Panc1 (cell line): Measurements from ENCODE around the gene DMRT2. TPM values are rescaled to one million over a fixed set of nuclear protein-coding genes. Genes with fewer than 3 reads are reported as not detected.

Experiments
- ATAC-seq: fragments of 200-7000 bp; cut with Tn5 transposase; 2 replicates; pipeline ENCODE4 v1.9.1; 2020; ENCODE audit warnings: mild to moderate bottlenecking, moderate library complexity
- BruUV-seq: library from RNA; stranded (reverse); fragments of 400-500 nt; replicated peaks from 2 replicates; lab custom pipeline; 2021; lab: Mats Ljungman, UMichigan
- CTCF ChIA-PET: fragments of 300-600 bp; sonication (Branson Sonifier 250); formaldehyde crosslinking; loops from one replicate; lab custom pipeline; 2022; ENCODE audit warnings: antibody characterized with exemption; lab: Charles Lee
- POLR2A ChIA-PET: fragments of 300-600 bp; sonication (Branson Sonifier 250); formaldehyde crosslinking; loops from one replicate; lab custom pipeline; 2022; ENCODE audit warnings: antibody characterized with exemption; lab: Charles Lee
- DNase-seq: peaks from one replicate; pipeline ENCODE4 v3.0.0-alpha.2; 2010; ENCODE audit warnings: low read depth, low spot score
- H3K27ac ChIP-seq: 2 replicates; pipeline ENCODE4 v1.5.1; 2011; ENCODE audit warnings: mild to moderate bottlenecking, low read length, inconsistent platforms
- H3K27me3 ChIP-seq: fragments of 200-500 bp; sonication (Bioruptor generic); 2 replicates; pipeline ENCODE4 v1.6.0; 2014; ENCODE audit warnings: low read length, inconsistent platforms; ENCODE audit not compliant: control insufficient read depth, insufficient read depth
- H3K36me3 ChIP-seq: fragments of 200-500 bp; sonication (Bioruptor generic); 2 replicates; pipeline ENCODE4 v1.5.1; 2014; ENCODE audit warnings: inconsistent platforms, mild to moderate bottlenecking, low read length, moderate library complexity; ENCODE audit not compliant: control insufficient read depth, insufficient read depth
- H3K4me1 ChIP-seq: 2 replicates; pipeline ENCODE4 v1.5.1; 2011; ENCODE audit warnings: inconsistent platforms, mild to moderate bottlenecking, low read length, moderate library complexity; ENCODE audit not compliant: control insufficient read depth, insufficient read depth
- H3K4me3 ChIP-seq, 2 experiments: 2 replicates each; pipeline ENCODE4 v1.5.1; 2011 to 2012; ENCODE audit warnings: low read depth in 2 of 2, low read length in 2 of 2, mild to moderate bottlenecking in 2 of 2, inconsistent platforms in 1 of 2, moderate library complexity in 1 of 2
- H3K9me3 ChIP-seq: fragments of 200-500 bp; sonication (Bioruptor generic); 2 replicates; pipeline ENCODE4 v1.5.1; 2014; ENCODE audit warnings: low read depth, mild to moderate bottlenecking, inconsistent platforms, low read length, moderate library complexity; ENCODE audit not compliant: control insufficient read depth, insufficient read depth
- CTCF ChIP-seq: fragments of 450-650 bp; IDR thresholded peaks from 2 replicates; pipeline ENCODE4 v1.5.1; 2017; ENCODE audit warnings: mild to moderate bottlenecking
- POLR2AphosphoS5 ChIP-seq: IDR thresholded peaks from 2 replicates; pipeline ENCODE4 v1.6.1; 2012; ENCODE audit warnings: mild to moderate bottlenecking, low read depth, low read length, moderate library complexity
- REST ChIP-seq, 2 experiments: IDR thresholded peaks; 2 replicates each; pipeline ENCODE4 v1.6.1; 2011 to 2012; ENCODE audit warnings: low read depth in 2 of 2, control low read depth in 1 of 2, low read length in 1 of 2, mild to moderate bottlenecking in 1 of 2, moderate library complexity in 1 of 2; ENCODE audit not compliant: insufficient read depth in 1 of 2
- SIN3A ChIP-seq: IDR thresholded peaks from 2 replicates; pipeline ENCODE4 v1.6.1; 2012; ENCODE audit warnings: low read depth, mild to moderate bottlenecking, low read length, moderate library complexity, borderline replicate concordance; ENCODE audit not compliant: insufficient read depth
- TCF7L2 ChIP-seq: IDR thresholded peaks from 2 replicates; pipeline ENCODE4 v1.6.1; 2011; ENCODE audit warnings: mild to moderate bottlenecking, low read depth, low read length, inconsistent platforms
- in situ Hi-C: cut with HindIII; loops from 2 replicates; pipeline ENCODE4 v1.10.0; 2016; ENCODE audit warnings: low sequenced_read_pairs, low pct_unique_long_range_greater_than_20kb
- intact Hi-C: fragments of 100-400 bp; cut with micrococcal nuclease; formaldehyde crosslinking; loops from one replicate; pipeline ENCODE4 v1.10.0; 2022; ENCODE audit not compliant: unreplicated experiment
- total RNA-seq: library from RNA; stranded (reverse); gene quantifications from one replicate; pipeline ENCODE4 v1.2.1, GENCODE V29; 2021; ENCODE audit not compliant: unreplicated experiment

Gene DMRT2
- total RNA-seq, 1 experiment from 2014 or later, result not detected

GRCh38 chr9:1048811-1049210 is 1.3 kb upstream of the DMRT2 start:
- Histone ChIP-seq H3K9me3 (no peaks in the 10 kb centered on the region), H3K4me1 (no peaks in the 10 kb centered on the region), H3K4me3 (no peak overlapping the region), H3K27me3 (no peaks in the 10 kb centered on the region), H3K36me3 (no peaks in the 10 kb centered on the region), H3K27ac (no peak overlapping the region)
- in situ Hi-C loops (no loop called here), intact Hi-C loops (no loop called here)
- TF ChIP-seq SIN3A (no peak), POLR2AphosphoS5 (no peak), CTCF (no peak), REST (IDR thresholded peaks at IDR 0.05; ENCODE audit: insufficient read depth in 1 of 2, low read depth in 2 of 2, low read length in 1 of 2) (no peak), TCF7L2 (no peak)
- DNase-seq (no peak), ATAC-seq (no peak)
- POLR2A ChIA-PET, result no interaction called here
- CTCF ChIA-PET, result no interaction called here
- BruUV-seq, result no TSS peak

GRCh38 chr9:1049641-1050040 is 516 bp upstream of the DMRT2 start:
- H3K4me3 ChIP-seq, result no peak overlapping the region
- ChIA-PET POLR2A (no interaction called here), CTCF (no interaction called here)
- no peak for TF ChIP-seq CTCF
- no peak for TF ChIP-seq REST (IDR thresholded peaks at IDR 0.05; ENCODE audit: insufficient read depth in 1 of 2, low read depth in 2 of 2, low read length in 1 of 2)
- TF ChIP-seq POLR2AphosphoS5, result no peak
- no peak for TF ChIP-seq TCF7L2
- no peak for TF ChIP-seq SIN3A
- no peak overlapping the region for H3K27ac ChIP-seq
- H3K4me1 ChIP-seq, result no peaks in the 10 kb centered on the region
- DNase-seq (no peak), ATAC-seq (no peak)
- no peaks in the 10 kb centered on the region for H3K27me3 ChIP-seq
- in situ Hi-C loops, result no loop called here
- no peaks in the 10 kb centered on the region for H3K9me3 ChIP-seq
- no TSS peak for BruUV-seq
- intact Hi-C loops, result no loop called here
- no peaks in the 10 kb centered on the region for H3K36me3 ChIP-seq
